Tibial nerve (tissue), 4 donors: ENCODE measurements around the gene SNAI3. TPM values are rescaled to one million over a fixed set of nuclear protein-coding genes. Genes with fewer than 3 reads are reported as not detected.

Source experiments
- DNase-seq, 2 donors: peaks; one replicate each; pipeline ENCODE4 v3.0.0-alpha.2; 2019; ENCODE audit warnings: low spot score in 2 of 2
- H3K27ac ChIP-seq, 4 donors: fragments of 200-600 bp; sonication (generic) in 3 of 4; one replicate each; pipeline ENCODE4 v1.5.1; 2017 to 2019; ENCODE audit warnings: mild to moderate bottlenecking in 1 of 4
- H3K27me3 ChIP-seq, 2 donors: fragments of 200-600 bp; sonication (generic) in 1 of 2; one replicate each; pipeline versions ENCODE4 v1.5.1 to v1.6.0; 2017 to 2019
- H3K36me3 ChIP-seq, 3 donors: fragments of 200-600 bp; sonication (generic); one replicate each; pipeline ENCODE4 v1.5.1; 2018 to 2019
- H3K4me1 ChIP-seq, 4 donors: fragments of 200-600 bp; sonication (generic) in 3 of 4; one replicate each; pipeline ENCODE4 v1.5.1; 2017 to 2019
- H3K4me3 ChIP-seq, 4 donors: fragments of 200-600 bp; sonication (generic) in 3 of 4; one replicate each; pipeline ENCODE4 v1.5.1; 2017 to 2019; ENCODE audit warnings: mild to moderate bottlenecking in 1 of 4, moderate library complexity in 1 of 4
- H3K9me3 ChIP-seq, 4 donors: fragments of 200-600 bp; sonication (generic) in 3 of 4; one replicate each; pipeline ENCODE4 v1.5.1; 2017 to 2019
- CTCF ChIP-seq, 5 experiments: fragments of 200-600 bp in 3 of 5; fragments of 450-650 bp in 2 of 5; sonication (generic) in 3 of 5; IDR thresholded peaks; one replicate each; pipeline ENCODE4 v1.5.1; 2016 to 2019; ENCODE audit warnings: antibody characterized with exemption in 5 of 5, mild to moderate bottlenecking in 3 of 5, moderate library complexity in 2 of 5
- EP300 ChIP-seq, 2 donors: sonication (generic); formaldehyde crosslinking; IDR thresholded peaks; one replicate each; pipeline ENCODE4 v1.6.1; 2017; ENCODE audit warnings: antibody characterized with exemption in 2 of 2, mild to moderate bottlenecking in 1 of 2
- POLR2A ChIP-seq, 2 donors: fragments of 450-650 bp; IDR thresholded peaks; one replicate each; pipeline ENCODE4 v1.6.1; 2017; ENCODE audit warnings: antibody characterized with exemption in 2 of 2, mild to moderate bottlenecking in 2 of 2, moderate library complexity in 2 of 2
- WGBS, 2 donors: methylation state at CpG; one replicate each; pipeline ENCODE4 v1.1.5; 2018; 5-methylcytosine and 5-hydroxymethylcytosine counted together
- total RNA-seq, 4 donors: library from RNA; depleted of rRNA; stranded (reverse); fragments of >200 nt; gene quantifications; one replicate each; pipeline ENCODE4 v1.1.0, GENCODE V29; 2016

The SNAI3 gene
- 1 to 10 TPM in 2 of 4 donors, under 1 TPM in 2; 0.87 to 1.2 (median 1.0) TPM for total RNA-seq

- TF ChIP-seq CTCF (IDR thresholded peaks at IDR 0.05) (peak in 1 of 5 experiments; percentile 7), POLR2A (IDR thresholded peaks at IDR 0.05) (peak in 1 of 2 donors; percentile 23), EP300 (IDR thresholded peaks at IDR 0.05) (peak in 1 of 2 donors; percentile 48)
- Histone ChIP-seq H3K9me3 (no peaks in the 10 kb centered on the region), H3K27me3 (peaks cover 0 to 87% of the 10 kb centered on the region in 2 donors), H3K36me3 (no peaks in the 10 kb centered on the region), H3K4me3 (peak within 1 kb of the TSS; percentile 29 to 70 (median 48)), H3K4me1 (peaks cover 0 to 32% (median 19%) of the 10 kb centered on the region in 4 donors), H3K27ac (peak within 1 kb of the TSS; percentile 20 to 78 (median 68))
- peak; percentile 44 to 62 for DNase-seq
- 5 to 12% methylated on average over 11 to 40 of the region's 65 CpGs for WGBS, 2 donors
These were observed at the start of gene SNAI3 for GRCh38 chr16:88686439-88687253. Gene SNAI3 (minus strand): TSS chr16:88686507. CDS start chr16:88686406, 101 bp downstream.

- Histone ChIP-seq H3K27me3 (no peaks in the 10 kb centered on the region), H3K36me3 (peaks cover 0 to 90% (median 5%) of the 10 kb centered on the region in 3 donors), H3K4me3 (no peak overlapping the region), H3K4me1 (peaks cover 0 to 9% (median 4%) of the 10 kb centered on the region in 4 donors), H3K9me3 (no peaks in the 10 kb centered on the region), H3K27ac (no peak overlapping the region)
- WGBS, 2 donors = 84 to 89% methylated on average over 10 to 16 of the region's 21 CpGs
- DNase-seq = no peak
- no peak for TF ChIP-seq CTCF (IDR thresholded peaks at IDR 0.05)
- TF ChIP-seq POLR2A (IDR thresholded peaks at IDR 0.05) = no peak
- TF ChIP-seq EP300 (IDR thresholded peaks at IDR 0.05) = no peak
These were observed 49.8 kb upstream of the SNAI3 start for GRCh38 chr16:88736088-88736487.

GRCh38 chr16:88735616-88736015, 49.3 kb upstream of the SNAI3 start:
- Histone ChIP-seq H3K27me3 (no peaks in the 10 kb centered on the region), H3K9me3 (no peaks in the 10 kb centered on the region), H3K36me3 (peaks cover 0 to 90% (median 5%) of the 10 kb centered on the region in 3 donors), H3K27ac (no peak overlapping the region), H3K4me1 (peaks cover 0 to 9% (median 4%) of the 10 kb centered on the region in 4 donors), H3K4me3 (no peak overlapping the region)
- WGBS, 2 donors = 73 to 78% methylated on average over 8 of the region's 10 CpGs
- TF ChIP-seq CTCF (IDR thresholded peaks at IDR 0.05) = no peak
- DNase-seq = no peak

GRCh38 chr16:88735121-88735520, 48.8 kb upstream of the SNAI3 start:
- TF ChIP-seq CTCF (IDR thresholded peaks at IDR 0.05) (no peak), EP300 (IDR thresholded peaks at IDR 0.05) (no peak), POLR2A (IDR thresholded peaks at IDR 0.05) (no peak)
- Histone ChIP-seq H3K4me3 (no peak overlapping the region), H3K36me3 (peaks cover 0 to 87% (median 5%) of the 10 kb centered on the region in 3 donors), H3K27ac (no peak overlapping the region), H3K27me3 (no peaks in the 10 kb centered on the region), H3K4me1 (peaks cover 0 to 9% (median 4%) of the 10 kb centered on the region in 4 donors), H3K9me3 (no peaks in the 10 kb centered on the region)
- 89 to 91% methylated on average over 13 of the region's 16 CpGs for WGBS, 2 donors
- no peak for DNase-seq

- WGBS, 2 donors = 91% methylated on average over 21 to 23 of the region's 23 CpGs
- TF ChIP-seq POLR2A (IDR thresholded peaks at IDR 0.05) (no peak), CTCF (IDR thresholded peaks at IDR 0.05) (no peak), EP300 (IDR thresholded peaks at IDR 0.05) (no peak)
- Histone ChIP-seq H3K9me3 (no peaks in the 10 kb centered on the region), H3K4me3 (no peak overlapping the region), H3K27me3 (no peaks in the 10 kb centered on the region), H3K4me1 (peaks cover 0 to 9% (median 4%) of the 10 kb centered on the region in 4 donors), H3K27ac (no peak overlapping the region), H3K36me3 (peaks cover 0 to 88% (median 5%) of the 10 kb centered on the region in 3 donors)
- DNase-seq = no peak
These were observed 48.0 kb upstream of the SNAI3 start for GRCh38 chr16:88734361-88734728.
